ENCODE data around the gene KRT9. TPM values are rescaled to one million over a fixed set of nuclear protein-coding genes. Genes with fewer than 3 reads are reported as not detected.
A peak's percentile ranks its signal among the peaks of the same experiment; 100 is the strongest.
"Not testable (repeated sequence)": the region's sequence is repeated elsewhere in the genome, so short reads cannot be mapped to it uniquely, and the experiment has no call there.

Gene KRT9
- total RNA-seq, 1 donor from 2014 or later = not detected

- peak overlapping the region in 1 of 2 donors; percentile 8 for H3K27ac ChIP-seq
- H3K4me3 ChIP-seq = no peak overlapping the region
- intact Hi-C loops (cut with DNase I) = loop anchor here (5.0 kb wide), 1 partner anchor 744 kb away; no protein-coding TSS in a partner anchor
- DNase-seq (ENCODE audit: low spot score in 2 of 2) = no peak
- peaks cover 11 to 15% of the 10 kb centered on the region in 2 donors for H3K4me1 ChIP-seq
- no peak for TF ChIP-seq CTCF (IDR thresholded peaks at IDR 0.05)
- H3K36me3 ChIP-seq = no peaks in the 10 kb centered on the region
- H3K27me3 ChIP-seq = no peaks in the 10 kb centered on the region
- H3K9me3 ChIP-seq = no peaks in the 10 kb centered on the region
These were observed 25.9 kb downstream of the KRT9 start for GRCh38 chr17:41545829-41546410.

- Histone ChIP-seq H3K4me3 (no peak overlapping the region), H3K36me3 (no peaks in the 10 kb centered on the region), H3K27ac (no peak overlapping the region), H3K27me3 (no peaks in the 10 kb centered on the region), H3K4me1 (peaks cover 11 to 15% of the 10 kb centered on the region in 2 donors), H3K9me3 (no peaks in the 10 kb centered on the region)
- no peak for DNase-seq (ENCODE audit: low spot score in 2 of 2)
- TF ChIP-seq CTCF (IDR thresholded peaks at IDR 0.05) = no peak
- intact Hi-C loops (cut with DNase I) = loop anchor here (5.0 kb wide), 1 partner anchor 743 kb away; no protein-coding TSS in a partner anchor
These were observed 26.9 kb downstream of the KRT9 start for GRCh38 chr17:41544935-41545334.

- no peak overlapping the region for H3K4me3 ChIP-seq
- DNase-seq (ENCODE audit: low spot score in 2 of 2) = no peak
- intact Hi-C loops (cut with DNase I) = no loop called here
- no peak overlapping the region for H3K27ac ChIP-seq
- no peaks in the 10 kb centered on the region for H3K36me3 ChIP-seq
- peaks cover 11 to 15% of the 10 kb centered on the region in 2 donors for H3K4me1 ChIP-seq
- TF ChIP-seq CTCF (IDR thresholded peaks at IDR 0.05) = no peak
- no peaks in the 10 kb centered on the region for H3K9me3 ChIP-seq
- H3K27me3 ChIP-seq = no peaks in the 10 kb centered on the region
These were observed 27.4 kb downstream of the KRT9 start for GRCh38 chr17:41544491-41544892.

- DNase-seq (ENCODE audit: low spot score in 2 of 2); H3K4me3 ChIP-seq; H3K9me3 ChIP-seq; H3K27ac ChIP-seq; H3K27me3 ChIP-seq; intact Hi-C loops (cut with DNase I); H3K4me1 ChIP-seq; H3K36me3 ChIP-seq: not testable (repeated sequence)
These were observed 29.1 kb downstream of the KRT9 start for GRCh38 chr17:41542786-41543185.

- no peaks in the 10 kb centered on the region for H3K27me3 ChIP-seq
- no peak for TF ChIP-seq CTCF (IDR thresholded peaks at IDR 0.05)
- H3K27ac ChIP-seq = no peak overlapping the region
- no peaks in the 10 kb centered on the region for H3K36me3 ChIP-seq
- DNase-seq (ENCODE audit: low spot score in 2 of 2) = no peak
- no peaks in the 10 kb centered on the region for H3K9me3 ChIP-seq
- intact Hi-C loops (cut with DNase I) = no loop called here
- H3K4me1 ChIP-seq = peaks cover 0 to 1% of the 10 kb centered on the region in 2 donors
- H3K4me3 ChIP-seq = no peak overlapping the region
These were observed 29.5 kb downstream of the KRT9 start for GRCh38 chr17:41542357-41542756.

GRCh38 chr17:41540921-41541625, 30.8 kb downstream of the KRT9 start:
- intact Hi-C loops (cut with DNase I) = no loop called here
- no peaks in the 10 kb centered on the region for H3K9me3 ChIP-seq
- no peak for DNase-seq (ENCODE audit: low spot score in 2 of 2)

More at GRCh38 chr17:41540921-41541625, 30.8 kb downstream of the KRT9 start:
- no peaks in the 10 kb centered on the region for H3K4me1 ChIP-seq
- H3K27me3 ChIP-seq = no peaks in the 10 kb centered on the region
- H3K4me3 ChIP-seq = no peak overlapping the region
- TF ChIP-seq CTCF (IDR thresholded peaks at IDR 0.05) = no peak
- H3K27ac ChIP-seq = no peak overlapping the region
- H3K36me3 ChIP-seq = no peaks in the 10 kb centered on the region

Data from ascending aorta (tissue), 2 donors.